Stimulated activated CD8-positive, alpha-beta memory T cell treated with anti-CD3 and anti-CD28 coated beads, Interleukin-4, amount 100 ng/mL, for 48 hours (primary cell): ENCODE results near the gene OR5H6.
"Not testable (repeated sequence)": the region's sequence is repeated elsewhere in the genome, so short reads cannot be mapped to it uniquely, and the experiment has no call there.

Experiments
- DNase-seq: peaks from one replicate; pipeline ENCODE4 v3.0.0-alpha.2; 2020

The OR5H6 gene

DNA sequence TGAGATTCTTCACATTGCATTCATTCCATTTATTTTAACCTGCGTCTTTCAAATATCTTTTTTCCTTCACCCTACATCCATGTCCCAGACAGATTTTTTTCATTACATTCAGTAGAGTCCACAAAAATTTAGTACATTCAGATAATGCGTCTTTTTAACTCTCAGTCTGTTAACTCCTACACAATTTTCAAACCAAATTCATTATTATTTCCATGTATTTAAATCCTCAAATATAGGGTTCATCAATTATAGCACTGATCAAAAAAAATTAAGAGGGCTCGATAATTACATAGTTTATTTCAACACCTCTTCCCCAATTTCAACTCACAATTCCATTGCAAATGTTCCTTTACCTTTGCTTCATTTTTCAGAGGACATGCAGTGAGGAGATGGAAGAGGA lies at the start of gene OR5H6:
OR5H6 (plus strand) TSS at position 301 of the 400 bp plus-strand sequence; CDS start at position 390, 89 bp downstream.
- DNase-seq, result no peak

DNA sequence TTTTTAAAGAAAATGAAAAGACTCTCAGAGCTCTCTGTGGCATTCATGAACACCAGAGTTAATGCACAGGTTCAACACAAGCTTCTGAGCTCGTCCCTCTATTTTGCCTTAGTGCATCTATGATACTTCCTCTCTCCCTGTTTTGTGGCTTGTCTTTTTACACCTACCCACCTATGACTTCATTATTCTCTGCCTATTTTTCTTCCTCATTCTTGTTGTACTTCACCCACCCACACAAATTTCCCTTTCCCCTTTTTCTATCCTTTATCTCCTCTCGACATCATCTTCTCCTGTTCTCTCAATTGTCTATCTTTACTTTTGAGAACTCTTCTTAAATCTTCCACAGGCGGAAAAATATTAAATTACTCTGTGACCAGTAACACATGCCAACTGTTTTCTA lies 49.0 kb upstream of the OR5H6 start:
- DNase-seq, result no peak

DNA sequence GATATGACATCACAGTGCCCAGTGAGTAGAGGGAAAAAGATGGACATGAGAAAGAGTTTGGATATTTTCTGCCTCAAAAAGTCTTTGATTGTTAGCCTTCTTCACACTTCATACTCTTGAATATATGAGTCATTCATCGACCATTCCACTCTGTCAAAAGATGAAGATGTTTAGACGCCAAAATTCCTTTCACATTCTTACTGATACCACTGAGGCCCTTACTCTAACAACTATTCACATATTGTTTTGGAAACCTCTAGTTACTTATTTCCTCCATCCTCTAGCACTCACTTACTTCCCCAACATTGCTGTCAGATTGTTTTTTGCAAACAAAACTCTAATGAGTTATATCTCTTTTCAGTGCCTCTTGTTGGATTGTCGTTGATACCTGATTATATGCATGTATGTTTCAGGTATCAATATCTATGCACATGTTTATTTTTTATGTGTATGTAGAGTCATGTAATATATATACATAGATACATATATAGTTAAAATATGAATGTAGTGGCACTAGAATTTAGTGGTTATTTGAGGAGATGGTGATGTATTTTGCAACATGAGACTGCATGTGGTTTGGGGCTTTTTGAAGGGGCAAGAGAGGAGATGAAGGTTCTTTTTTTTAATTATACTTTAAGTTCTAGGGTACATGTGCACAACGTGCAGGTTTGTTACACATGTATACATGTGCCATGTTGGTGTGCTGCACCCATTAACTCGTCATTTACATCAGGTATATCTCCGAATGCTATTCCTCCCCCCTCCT lies 40.0 kb upstream of the OR5H6 start:
- DNase-seq, result no peak

DNA sequence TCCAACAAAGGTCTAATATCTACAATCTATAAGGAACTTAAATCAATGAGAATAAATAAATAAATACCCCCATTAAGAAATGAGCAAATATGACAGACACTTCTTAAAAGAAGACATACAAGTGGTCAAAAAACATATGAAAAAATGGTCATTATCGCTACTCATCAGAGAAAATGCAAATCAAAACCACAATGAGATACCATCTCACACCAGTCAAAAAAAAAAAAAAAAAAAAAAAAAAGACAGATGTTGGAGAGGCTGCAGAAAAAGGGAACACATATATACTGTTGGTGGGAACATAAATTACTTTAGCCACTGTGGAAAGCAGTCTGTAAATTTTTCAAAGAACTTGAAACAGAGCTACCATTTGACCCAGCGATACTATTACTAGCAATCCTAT lies 31.6 kb upstream of the OR5H6 start:
- no peak for DNase-seq

DNA sequence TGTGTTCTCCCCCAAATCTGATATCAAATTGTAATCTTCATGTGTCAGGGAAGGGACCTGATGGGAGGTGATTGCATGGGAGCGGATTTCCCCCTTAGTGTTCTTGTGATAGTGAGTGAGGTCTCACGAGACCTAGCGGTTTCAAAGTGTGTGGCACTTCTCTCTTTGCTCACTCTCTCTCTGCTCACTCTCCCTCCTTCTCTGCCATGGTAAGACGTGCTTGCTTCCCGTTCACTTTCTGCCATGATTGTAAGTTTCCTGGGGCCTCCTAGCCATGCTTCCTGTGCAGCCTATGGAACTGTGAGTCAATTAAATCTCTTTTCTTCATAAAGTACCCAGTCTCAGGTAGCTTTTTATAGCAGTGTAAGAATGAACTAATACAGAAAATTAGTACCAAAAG lies 30.6 kb upstream of the OR5H6 start:
- no peak for DNase-seq

DNA sequence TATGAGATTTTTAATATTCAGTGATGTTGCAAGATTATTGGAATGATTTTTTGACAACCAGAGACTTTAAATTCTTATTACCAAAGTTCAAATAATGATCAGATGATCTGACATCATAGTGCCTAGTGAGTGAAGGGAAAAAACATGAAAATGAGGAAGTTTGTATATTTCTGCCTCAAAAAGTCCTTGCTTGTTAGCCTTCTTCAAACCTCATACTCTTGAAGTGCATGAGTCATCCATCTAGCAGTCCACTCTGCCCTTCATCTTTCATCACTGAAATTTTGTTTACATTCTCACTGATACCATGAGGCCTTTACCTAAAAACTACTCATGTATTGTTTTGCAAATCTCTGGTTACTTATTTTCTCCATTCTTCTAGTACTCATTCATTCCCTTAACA lies 23.9 kb upstream of the OR5H6 start:
- no peak for DNase-seq

DNA sequence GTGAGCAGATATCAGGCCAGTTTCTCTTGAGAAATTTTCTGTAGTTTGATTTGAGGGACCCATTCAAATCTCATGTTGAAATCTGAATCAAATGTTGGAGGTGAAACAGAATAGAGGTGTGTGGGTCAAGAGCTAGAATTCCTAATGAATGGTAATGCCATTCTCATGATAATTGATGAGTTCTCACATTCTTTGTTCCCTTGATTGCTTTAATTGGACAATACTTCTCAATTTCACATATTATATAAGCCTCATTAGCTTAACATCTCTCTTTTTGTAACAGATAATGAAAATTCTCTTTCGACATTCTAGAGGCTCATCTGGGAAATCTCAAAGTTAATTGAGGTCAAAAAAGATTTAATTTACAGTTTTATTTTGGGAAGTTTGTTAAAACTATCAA lies 21.9 kb upstream of the OR5H6 start:
- no peak for DNase-seq

DNA sequence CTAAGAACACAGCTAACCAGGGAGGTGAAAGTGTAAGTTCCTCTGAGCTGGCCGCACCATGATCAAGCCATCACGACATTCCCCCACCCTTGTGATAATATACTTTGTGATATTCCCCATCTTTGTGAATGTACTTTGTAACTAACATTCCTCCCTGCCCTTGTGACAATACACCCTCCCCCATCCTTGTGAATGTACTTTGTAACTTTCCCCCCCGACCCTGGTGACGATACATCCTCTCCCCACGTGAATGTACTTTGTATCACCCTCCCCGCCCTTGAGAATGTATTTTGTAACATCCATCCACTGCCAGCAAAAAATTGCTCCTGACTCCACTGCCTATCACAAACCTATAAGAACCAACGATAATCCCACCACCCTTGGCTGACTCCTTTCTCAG lies 20.2 kb upstream of the OR5H6 start:
- DNase-seq, result no peak

DNA sequence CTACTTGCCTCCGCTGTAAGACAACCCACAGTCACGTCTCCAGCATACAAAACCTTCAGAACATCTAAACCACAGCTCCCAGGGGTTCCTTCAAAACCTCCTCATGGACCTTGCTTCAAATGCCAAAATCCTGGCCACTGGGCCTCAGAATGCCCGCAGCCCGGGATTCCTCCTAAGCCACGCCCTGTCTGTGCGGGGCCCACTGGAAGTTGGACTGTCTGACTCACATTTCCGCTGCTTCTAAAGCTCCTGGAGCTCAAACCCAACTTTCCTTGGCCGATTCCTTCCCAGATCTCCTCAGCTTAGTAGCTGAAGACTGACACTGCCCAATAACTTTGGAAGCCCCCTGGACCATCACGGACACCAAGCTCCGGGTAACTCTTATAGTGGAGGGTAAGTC lies 17.9 kb upstream of the OR5H6 start:
- no peak for DNase-seq

DNA sequence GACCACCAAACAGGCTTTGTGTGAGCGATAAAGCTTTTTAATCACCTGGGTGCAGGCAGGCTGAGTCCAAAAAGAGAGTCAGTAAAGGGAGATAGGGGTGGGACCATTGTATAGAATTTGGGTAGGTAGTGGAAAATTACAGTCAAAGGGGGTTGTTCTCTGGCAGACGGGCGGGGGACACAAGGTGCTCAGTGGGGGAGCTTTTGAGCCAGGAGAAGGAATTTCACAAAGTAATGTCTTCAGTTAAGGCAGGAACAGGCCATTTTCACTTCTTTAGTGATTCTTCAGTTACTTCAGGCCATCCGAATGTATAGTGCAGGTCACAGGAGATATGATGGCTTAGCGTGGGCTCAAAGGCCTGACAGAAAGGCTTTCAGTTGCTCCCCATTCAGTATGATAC lies 8.0 kb upstream of the OR5H6 start:
- DNase-seq, result not testable (repeated sequence)

DNA sequence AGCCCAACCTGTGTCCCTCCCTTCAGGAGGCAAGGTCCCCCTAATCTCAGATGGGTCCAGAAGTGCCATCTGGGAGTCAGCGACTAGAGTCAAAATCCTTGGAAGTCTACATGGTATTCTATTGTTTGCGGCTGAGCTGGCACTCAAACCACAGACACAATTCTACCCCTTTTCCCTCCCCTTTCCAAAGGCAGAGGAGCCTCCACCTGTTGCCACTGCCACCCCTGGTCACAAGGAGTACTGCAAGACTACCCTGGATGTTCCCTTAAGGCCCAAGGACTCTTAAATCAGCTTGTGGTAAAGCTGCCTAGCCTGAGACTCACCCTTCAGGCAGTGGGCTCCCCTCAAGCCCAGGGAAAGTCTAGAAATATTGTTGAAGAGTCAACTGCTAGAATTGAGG lies 4.3 kb upstream of the OR5H6 start:
- DNase-seq, result peak; percentile 26

DNA sequence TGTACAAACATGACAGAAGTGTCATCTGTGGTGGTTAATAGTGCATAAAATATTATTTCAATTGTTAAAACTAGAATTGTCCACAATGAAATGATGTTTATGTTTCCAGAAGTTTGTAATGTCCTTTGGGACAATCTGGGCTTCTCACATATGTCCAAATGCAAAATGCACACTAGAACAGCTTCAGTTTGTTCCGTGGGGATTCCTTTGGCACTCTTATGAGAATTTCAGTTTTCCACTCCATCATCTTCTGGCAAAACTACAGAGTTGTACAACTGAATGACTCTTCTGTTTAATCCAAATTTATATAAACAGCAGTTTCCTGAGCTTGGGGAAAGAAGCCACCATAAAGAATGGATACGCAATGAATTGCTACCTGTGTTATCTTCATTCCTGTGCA lies 2.0 kb upstream of the OR5H6 start:
- no peak for DNase-seq

DNA sequence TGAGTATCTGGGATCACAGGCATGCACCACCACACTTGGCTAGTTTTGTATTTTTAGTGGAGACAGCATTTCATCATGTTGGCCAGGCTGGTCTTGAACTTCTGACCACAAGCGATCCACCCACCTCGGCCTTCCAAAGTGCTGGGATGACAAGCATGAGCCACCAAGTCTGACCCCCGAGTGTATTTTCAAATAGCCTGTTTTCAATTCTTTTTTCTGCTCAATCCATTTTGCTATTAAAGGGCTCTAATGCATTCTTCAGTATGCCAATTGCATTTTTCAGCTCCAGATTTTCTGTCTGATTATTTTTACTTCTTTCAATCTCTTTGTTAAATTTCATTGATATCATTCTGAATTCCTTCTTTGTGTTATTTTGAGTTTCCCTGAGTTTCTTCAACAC lies 5.8 kb downstream of the OR5H6 start:
- no peak for DNase-seq

DNA sequence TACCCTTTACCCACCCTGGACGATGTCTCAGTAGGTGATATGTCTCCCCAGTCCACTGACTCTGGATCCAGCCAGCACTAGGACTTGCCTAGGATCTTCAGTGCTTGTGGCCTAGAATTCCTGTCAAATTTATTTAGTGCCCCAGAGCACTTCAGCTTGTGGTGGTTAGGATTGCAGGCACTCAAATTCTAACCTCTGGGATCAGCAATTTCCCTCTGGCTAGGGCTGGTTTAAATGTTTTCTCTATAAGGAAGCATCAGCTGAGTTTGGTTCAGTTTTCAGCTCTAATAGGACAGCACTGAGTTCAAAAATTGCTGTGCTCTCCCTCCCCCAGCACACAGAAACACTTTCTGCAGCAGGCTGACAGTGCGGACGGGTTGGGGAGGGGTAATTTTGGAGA lies 8.1 kb downstream of the OR5H6 start:
- no peak for DNase-seq

DNA sequence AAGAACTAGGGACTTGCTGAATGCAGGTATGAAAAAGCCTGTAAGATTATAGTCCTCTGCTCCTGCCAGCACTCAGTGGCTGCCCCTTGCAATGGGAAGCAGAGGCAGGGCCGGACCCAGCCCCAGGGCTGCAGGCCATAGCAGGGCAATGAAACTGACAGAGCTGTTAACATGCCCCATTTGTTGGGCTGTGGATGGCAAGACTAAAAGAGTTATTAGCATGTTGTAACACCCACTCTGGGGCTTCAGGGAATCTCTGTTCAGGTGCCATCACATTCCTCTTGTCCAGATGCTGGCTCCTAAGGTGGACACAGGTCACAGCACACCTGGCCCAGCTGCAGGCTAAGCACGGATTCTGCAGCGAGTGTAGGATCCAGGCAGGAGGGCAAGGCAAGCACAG lies 10.9 kb downstream of the OR5H6 start:
- DNase-seq, result no peak

DNA sequence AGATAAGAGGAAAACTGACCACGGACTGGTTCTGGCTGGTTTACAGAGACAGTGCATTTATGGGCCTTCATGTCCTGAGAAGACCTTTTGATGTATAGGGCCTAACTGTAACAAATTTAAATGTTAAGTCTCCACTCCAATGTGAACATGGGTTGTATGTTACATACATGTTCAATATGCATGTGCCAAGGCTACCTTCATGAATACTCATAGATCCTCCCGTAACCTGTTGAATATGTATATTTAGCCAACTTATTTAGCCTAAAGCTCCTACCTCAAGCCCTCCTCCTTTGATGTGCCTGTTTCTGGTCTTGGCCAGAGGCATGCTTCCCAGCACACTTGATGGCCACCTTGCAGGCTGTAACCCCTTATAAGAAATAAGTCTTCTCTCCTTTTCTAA lies 18.2 kb downstream of the OR5H6 start, which contains the start of gene OR5H2:
OR5H2 (plus strand) TSS at position 301 of the 400 bp plus-strand sequence. CDS start 398 bp downstream, outside the sequence.
- no peak for DNase-seq

DNA sequence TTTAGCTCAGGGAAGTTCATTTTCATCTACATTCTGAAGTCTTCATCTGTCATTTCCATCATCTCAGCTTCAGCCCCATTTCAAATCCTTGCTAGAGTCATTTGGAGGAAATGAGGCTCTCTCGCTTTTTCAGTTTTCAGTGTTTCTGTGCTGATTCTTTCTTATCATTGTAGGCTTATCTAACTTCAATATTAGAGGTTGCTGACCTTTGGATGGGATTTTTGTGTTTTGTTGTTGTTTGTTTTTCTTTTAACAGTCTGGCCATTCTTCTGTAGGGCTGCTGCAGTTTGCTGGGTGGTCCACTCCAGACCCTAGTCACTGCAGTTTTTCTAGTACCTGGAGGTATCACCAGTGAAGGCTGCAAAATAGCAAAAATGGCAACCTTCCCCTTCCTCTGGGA lies 26.9 kb downstream of the OR5H6 start:
- no peak for DNase-seq

DNA sequence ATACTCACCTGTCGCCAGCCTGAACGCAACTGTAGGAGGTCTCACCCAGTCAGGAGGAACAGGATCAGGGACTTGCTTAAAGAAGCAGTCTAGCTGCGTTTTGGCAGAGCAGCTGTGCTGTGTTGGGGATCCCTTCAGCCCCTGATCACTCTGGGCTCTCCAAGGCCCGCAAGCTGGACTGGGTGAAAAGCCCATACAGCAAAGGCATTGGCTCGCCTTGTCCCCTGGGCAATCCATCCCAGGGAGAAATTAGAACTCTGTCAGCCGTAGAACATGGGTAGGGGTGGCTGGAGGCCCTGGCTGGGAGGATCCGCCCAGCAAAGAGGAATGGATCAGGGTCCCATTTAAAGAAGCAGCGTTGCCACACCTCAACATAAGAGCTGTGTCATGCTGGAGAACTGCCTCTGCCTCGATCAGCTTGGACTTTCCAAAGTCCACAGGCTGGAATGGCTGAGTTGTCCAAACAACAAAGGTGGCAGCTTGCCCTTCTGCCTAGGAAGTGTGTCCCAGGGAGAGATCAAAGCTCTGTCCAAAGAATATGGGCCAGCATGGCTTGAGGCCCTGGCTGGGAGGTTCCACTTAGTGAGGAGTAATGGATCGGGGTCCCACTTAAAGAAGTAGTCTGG lies 27.4 kb downstream of the OR5H6 start:
- DNase-seq, result no peak
